Chondrocyte (in vitro differentiated cells): Measurements from ENCODE around the gene TMEM141. TPM values are rescaled to one million over a fixed set of nuclear protein-coding genes. Genes with fewer than 3 reads are reported as not detected.

Experiments
- DNase-seq: peaks from one replicate; pipeline ENCODE4 v3.0.0; 2021; ENCODE audit warnings: mixed read lengths, low spot score
- H3K27ac Mint-ChIP-seq: one replicate; pipeline ENCODE4 v1.8.0; 2021; ENCODE audit warnings: mild to moderate bottlenecking, moderate library complexity, mixed read lengths; ENCODE audit not compliant: unreplicated experiment
- H3K27me3 Mint-ChIP-seq: 2 replicates; pipeline ENCODE4 v1.8.0; 2021; ENCODE audit warnings: low read depth, mixed read lengths
- H3K36me3 Mint-ChIP-seq: 2 replicates; pipeline ENCODE4 v1.8.0; 2021; ENCODE audit warnings: low read depth, mixed read lengths
- H3K4me1 Mint-ChIP-seq: 2 replicates; pipeline ENCODE4 v1.8.0; 2021; ENCODE audit warnings: low read depth, mild to moderate bottlenecking, mixed read lengths
- H3K4me3 Mint-ChIP-seq: one replicate; pipeline ENCODE4 v1.8.0; 2021; ENCODE audit warnings: mild to moderate bottlenecking, moderate library complexity, mixed read lengths; ENCODE audit not compliant: unreplicated experiment
- H3K9me3 Mint-ChIP-seq: 2 replicates; pipeline ENCODE4 v1.8.0; 2021; ENCODE audit warnings: low read depth, mixed read lengths
- total RNA-seq: library from RNA; stranded (reverse); gene quantifications from 3 replicates; pipeline ENCODE4 v1.2.1, GENCODE V29; 2021
- TF ChIP-seq, protein P1 (sequence below): fragments of 200-600 bp; sonication (generic); IDR thresholded peaks from 2 replicates; pipeline ENCODE4 v1.5.0; 2021; ENCODE audit warnings: antibody characterized with exemption, mild to moderate bottlenecking, moderate library complexity

TMEM141 gene
- total RNA-seq, 1 donor from 2014 or later: 31.2 TPM

DNA sequence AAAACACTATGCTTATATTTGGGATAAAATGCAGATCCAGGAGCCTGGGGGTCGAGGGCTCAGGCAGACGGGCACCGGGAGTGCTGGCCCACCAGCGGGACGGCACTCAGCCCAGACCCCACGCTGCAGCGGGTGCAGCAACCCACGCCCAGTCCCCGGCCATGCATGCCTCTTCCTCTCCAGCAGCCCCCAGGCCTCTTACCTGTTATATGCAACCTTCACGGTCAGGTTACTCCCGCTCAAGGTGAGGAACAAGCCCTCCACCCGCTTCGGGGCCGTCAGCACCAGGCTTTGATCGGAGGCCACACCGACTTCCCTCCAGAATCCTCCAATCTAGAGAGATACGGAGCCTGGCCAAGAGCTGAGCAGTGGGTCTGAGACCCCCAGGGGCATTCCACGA lies 34.3 kb upstream of the TMEM141 start:
- DNase-seq: no peak
- Mint-ChIP-seq H3K36me3 (no peaks in the 10 kb centered on the region), H3K9me3 (peaks cover 17% of the 10 kb centered on the region), H3K27me3 (peaks cover 7% of the 10 kb centered on the region), H3K27ac (no peak overlapping the region), H3K4me1 (peaks cover 3% of the 10 kb centered on the region), H3K4me3 (no peak overlapping the region)
- TF ChIP-seq, protein P1, sequence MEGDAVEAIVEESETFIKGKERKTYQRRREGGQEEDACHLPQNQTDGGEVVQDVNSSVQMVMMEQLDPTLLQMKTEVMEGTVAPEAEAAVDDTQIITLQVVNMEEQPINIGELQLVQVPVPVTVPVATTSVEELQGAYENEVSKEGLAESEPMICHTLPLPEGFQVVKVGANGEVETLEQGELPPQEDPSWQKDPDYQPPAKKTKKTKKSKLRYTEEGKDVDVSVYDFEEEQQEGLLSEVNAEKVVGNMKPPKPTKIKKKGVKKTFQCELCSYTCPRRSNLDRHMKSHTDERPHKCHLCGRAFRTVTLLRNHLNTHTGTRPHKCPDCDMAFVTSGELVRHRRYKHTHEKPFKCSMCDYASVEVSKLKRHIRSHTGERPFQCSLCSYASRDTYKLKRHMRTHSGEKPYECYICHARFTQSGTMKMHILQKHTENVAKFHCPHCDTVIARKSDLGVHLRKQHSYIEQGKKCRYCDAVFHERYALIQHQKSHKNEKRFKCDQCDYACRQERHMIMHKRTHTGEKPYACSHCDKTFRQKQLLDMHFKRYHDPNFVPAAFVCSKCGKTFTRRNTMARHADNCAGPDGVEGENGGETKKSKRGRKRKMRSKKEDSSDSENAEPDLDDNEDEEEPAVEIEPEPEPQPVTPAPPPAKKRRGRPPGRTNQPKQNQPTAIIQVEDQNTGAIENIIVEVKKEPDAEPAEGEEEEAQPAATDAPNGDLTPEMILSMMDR: no peak

DNA sequence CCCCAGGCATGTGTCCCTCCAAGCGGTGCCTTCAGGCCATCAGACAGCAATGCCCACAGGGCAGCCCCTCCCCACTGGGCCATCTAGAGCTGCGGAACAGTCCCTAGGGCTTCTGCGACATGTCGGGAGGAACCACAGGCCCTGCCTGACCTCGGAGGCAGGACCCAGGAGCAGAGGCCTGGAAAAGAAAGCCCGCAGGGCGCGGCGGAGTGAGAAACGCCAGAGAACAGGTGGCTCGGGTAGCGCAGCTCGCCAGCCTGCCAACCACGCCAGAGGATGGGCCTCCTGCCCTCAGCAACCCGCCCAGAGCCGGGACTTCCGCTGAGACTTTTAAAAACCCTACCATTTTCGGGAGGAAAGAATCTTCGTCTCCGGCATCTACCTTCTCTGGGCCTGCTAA lies 33.8 kb upstream of the TMEM141 start:
- H3K36me3 Mint-ChIP-seq: no peaks in the 10 kb centered on the region
- H3K27me3 Mint-ChIP-seq: peaks cover 2% of the 10 kb centered on the region
- TF ChIP-seq, protein P1: no peak
- no peak for DNase-seq
- H3K27ac Mint-ChIP-seq: no peak overlapping the region
- H3K9me3 Mint-ChIP-seq: peaks cover 12% of the 10 kb centered on the region
- no peak overlapping the region for H3K4me3 Mint-ChIP-seq
- H3K4me1 Mint-ChIP-seq: peaks cover 3% of the 10 kb centered on the region

DNA sequence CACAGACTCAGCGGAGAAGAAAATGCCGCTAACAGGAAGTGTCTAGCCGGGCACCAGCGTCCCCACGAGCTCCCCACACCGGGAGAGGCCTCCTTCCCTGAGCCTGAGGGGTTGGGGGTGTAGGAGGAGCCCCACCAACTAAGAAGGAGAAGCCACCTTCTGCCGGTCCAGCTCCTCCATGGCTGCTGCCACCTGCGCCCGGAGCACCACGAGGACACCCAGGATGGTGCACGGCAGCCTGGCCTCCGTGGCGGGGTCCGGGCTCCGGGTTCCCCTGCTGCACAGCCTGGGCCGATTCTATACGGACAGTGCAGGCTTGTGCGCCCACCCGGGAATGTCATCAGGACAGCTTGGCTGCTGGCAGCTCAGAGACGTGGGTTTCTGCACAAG lies 33.4 kb upstream of the TMEM141 start:
- no peak for DNase-seq
- TF ChIP-seq, protein P1: no peak
- Mint-ChIP-seq H3K4me3 (no peak overlapping the region), H3K9me3 (peaks cover 8% of the 10 kb centered on the region), H3K36me3 (no peaks in the 10 kb centered on the region), H3K27ac (no peak overlapping the region), H3K27me3 (no peaks in the 10 kb centered on the region), H3K4me1 (peaks cover 3% of the 10 kb centered on the region)

DNA sequence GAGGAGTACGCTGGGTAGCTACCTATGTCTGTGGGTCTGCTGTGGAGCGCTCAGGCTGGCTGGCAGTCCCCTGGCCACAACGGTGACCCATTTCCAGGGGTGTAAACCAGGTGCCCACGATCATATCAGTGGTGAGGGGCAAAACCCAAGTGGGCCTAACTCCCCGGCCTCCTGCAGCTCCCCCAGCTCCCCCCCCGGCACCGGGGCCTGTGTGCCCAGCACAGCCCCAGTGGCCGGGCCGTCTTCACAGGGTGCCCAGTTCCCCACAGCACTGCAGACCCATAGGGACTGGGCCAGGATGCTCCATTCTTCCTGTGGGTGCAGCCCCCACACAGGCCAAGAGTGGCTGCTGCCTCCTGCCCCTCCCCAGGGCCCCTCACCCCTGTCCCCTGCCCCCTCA lies 32.1 kb upstream of the TMEM141 start:
- H3K27ac Mint-ChIP-seq: no peak overlapping the region
- H3K4me3 Mint-ChIP-seq: no peak overlapping the region
- peaks cover 6% of the 10 kb centered on the region for H3K9me3 Mint-ChIP-seq
- H3K27me3 Mint-ChIP-seq: no peaks in the 10 kb centered on the region
- peaks cover 3% of the 10 kb centered on the region for H3K4me1 Mint-ChIP-seq
- no peak for DNase-seq
- no peaks in the 10 kb centered on the region for H3K36me3 Mint-ChIP-seq
- TF ChIP-seq, protein P1: no peak

DNA sequence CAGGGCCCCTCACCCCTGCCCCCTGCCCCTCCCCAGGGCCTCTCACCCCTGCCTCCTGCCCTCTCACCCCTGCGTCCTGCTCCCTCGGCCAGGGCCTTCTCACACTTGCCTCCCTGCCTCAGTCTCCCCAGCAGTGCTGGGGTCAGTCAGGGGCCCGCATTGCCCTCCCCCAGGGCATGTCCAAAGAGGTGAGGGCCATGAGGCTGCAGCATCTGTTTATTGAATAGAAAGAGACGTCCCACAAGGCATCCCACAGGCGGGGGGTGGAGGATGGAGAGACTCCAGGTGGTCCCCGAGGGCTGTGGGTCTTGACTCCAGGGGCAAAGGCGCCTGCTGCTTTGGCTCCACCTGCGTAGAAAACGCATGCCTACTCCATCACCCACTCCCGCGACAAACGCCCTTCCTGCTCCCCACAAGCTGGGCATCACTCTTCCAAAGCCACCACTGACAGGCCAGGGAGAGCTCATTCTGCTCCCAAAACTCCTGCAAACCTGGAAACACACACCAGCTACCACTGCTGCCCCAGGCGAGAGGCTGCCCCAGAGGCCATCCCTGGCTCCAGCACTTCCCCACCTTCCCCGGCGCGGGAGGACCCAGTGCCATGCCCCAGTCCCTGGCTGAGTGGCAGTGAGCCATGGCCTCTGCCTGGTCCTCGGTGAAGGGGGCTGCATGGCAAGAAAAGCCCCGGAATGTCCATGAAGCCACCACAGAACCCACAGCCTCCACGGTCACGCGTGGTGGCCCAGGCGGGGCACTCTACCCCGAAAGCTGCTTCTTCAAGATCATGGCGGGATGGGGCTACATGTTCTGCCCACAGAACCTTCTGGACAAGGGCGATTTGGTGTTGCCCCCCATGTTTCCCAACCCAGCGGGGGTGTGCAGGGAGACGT lies 31.5 kb upstream of the TMEM141 start:
- H3K4me3 Mint-ChIP-seq: no peak overlapping the region
- peak; percentile 71 for DNase-seq

More for the DNA sequence above, 31.5 kb upstream of the TMEM141 start:
- Mint-ChIP-seq H3K27ac (no peak overlapping the region), H3K9me3 (peaks cover 6% of the 10 kb centered on the region), H3K27me3 (no peaks in the 10 kb centered on the region), H3K36me3 (no peaks in the 10 kb centered on the region), H3K4me1 (peaks cover 3% of the 10 kb centered on the region)
- TF ChIP-seq, protein P1: no peak
